Measurements from ENCODE around the gene TMEM43.

TMEM43 gene

GRCh38 chr3:14138878-14139655 lies 14.2 kb downstream of the TMEM43 start:
- DNase-seq = no peak

GRCh38 chr3:14139771-14140170 lies 14.9 kb downstream of the TMEM43 start:
- no peak for DNase-seq

GRCh38 chr3:14140668-14141067 lies 15.8 kb downstream of the TMEM43 start:
- no peak for DNase-seq

GRCh38 chr3:14141144-14141543 lies 16.3 kb downstream of the TMEM43 start:
- DNase-seq = no peak

GRCh38 chr3:14141602-14142341 lies 16.9 kb downstream of the TMEM43 start:
- DNase-seq = no peak

GRCh38 chr3:14142567-14143270 lies 17.9 kb downstream of the TMEM43 start:
- peak; percentile 86 for DNase-seq

- no peak for DNase-seq
These were observed 18.7 kb downstream of the TMEM43 start for GRCh38 chr3:14143271-14144225.

GRCh38 chr3:14144423-14145075 lies 19.7 kb downstream of the TMEM43 start:
- DNase-seq = peak; percentile 94

- DNase-seq = no peak
These were observed 20.4 kb downstream of the TMEM43 start for GRCh38 chr3:14145236-14145635.

GRCh38 chr3:14145670-14146380 lies 21.0 kb downstream of the TMEM43 start:
- DNase-seq = no peak

- DNase-seq = no peak
These were observed 21.7 kb downstream of the TMEM43 start for GRCh38 chr3:14146381-14147065.

- DNase-seq = no peak
These were observed 22.2 kb downstream of the TMEM43 start for GRCh38 chr3:14147066-14147435.

- DNase-seq = no peak
These were observed 22.8 kb downstream of the TMEM43 start for GRCh38 chr3:14147617-14148016.

GRCh38 chr3:14148041-14148985 lies 23.5 kb downstream of the TMEM43 start:
- no peak for DNase-seq

GRCh38 chr3:14150078-14150477 lies 25.2 kb downstream of the TMEM43 start:
- DNase-seq = no peak

GRCh38 chr3:14150491-14151230 lies 25.8 kb downstream of the TMEM43 start:
- DNase-seq = no peak

- no peak for DNase-seq
These were observed 26.7 kb downstream of the TMEM43 start for GRCh38 chr3:14151471-14152083.

- no peak for DNase-seq
These were observed 27.5 kb downstream of the TMEM43 start for GRCh38 chr3:14152233-14152962.

All from CD4-positive, alpha-beta T cell treated with Interleukin-21 for 1 hour (primary cell).